ENCODE results near the gene ARHGAP31. TPM values are rescaled to one million over a fixed set of nuclear protein-coding genes. Genes with fewer than 3 reads are reported as not detected.

ARHGAP31 gene
- total RNA-seq, 1 experiment from 2014 or later, result 0.48 TPM

DNA sequence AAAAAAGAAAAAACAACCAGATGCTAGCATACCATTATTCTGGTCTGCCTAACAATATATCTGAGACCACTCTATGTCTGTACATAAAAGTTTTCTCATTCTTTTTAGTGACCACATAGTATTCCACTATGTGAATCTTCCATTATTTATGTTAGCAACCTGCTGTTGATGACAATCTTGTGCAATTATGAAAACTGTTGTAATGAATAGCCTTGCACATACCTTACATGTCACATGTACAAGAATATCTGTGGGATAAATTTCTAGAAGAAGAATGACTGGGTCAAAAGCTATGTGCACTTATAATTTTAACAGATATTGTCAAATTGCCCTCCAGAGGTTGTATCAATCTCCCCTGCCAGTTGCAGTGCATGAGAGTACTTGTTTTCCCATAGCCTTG lies 62.5 kb downstream of the ARHGAP31 start:
- no TSS peak for BruUV-seq (replicated peaks)
- TF ChIP-seq, protein P1, sequence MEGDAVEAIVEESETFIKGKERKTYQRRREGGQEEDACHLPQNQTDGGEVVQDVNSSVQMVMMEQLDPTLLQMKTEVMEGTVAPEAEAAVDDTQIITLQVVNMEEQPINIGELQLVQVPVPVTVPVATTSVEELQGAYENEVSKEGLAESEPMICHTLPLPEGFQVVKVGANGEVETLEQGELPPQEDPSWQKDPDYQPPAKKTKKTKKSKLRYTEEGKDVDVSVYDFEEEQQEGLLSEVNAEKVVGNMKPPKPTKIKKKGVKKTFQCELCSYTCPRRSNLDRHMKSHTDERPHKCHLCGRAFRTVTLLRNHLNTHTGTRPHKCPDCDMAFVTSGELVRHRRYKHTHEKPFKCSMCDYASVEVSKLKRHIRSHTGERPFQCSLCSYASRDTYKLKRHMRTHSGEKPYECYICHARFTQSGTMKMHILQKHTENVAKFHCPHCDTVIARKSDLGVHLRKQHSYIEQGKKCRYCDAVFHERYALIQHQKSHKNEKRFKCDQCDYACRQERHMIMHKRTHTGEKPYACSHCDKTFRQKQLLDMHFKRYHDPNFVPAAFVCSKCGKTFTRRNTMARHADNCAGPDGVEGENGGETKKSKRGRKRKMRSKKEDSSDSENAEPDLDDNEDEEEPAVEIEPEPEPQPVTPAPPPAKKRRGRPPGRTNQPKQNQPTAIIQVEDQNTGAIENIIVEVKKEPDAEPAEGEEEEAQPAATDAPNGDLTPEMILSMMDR (conservative IDR thresholded peaks at IDR 0.05), result no peak
- no peak for TF ChIP-seq EZH2 (IDR thresholded peaks at IDR 0.05; ENCODE audit: low read depth)
- Histone ChIP-seq H3K9me2 (ENCODE audit: insufficient read depth) (no peaks in the 10 kb centered on the region), H3K4me1 (replicated peaks; ENCODE audit: insufficient read depth) (peaks cover 19% of the 10 kb centered on the region), H3K79me2 (ENCODE audit: low read depth) (no peaks in the 10 kb centered on the region), H2AFZ (no peak overlapping the region), H3K4me2 (no peak overlapping the region), H3F3A (ENCODE audit: insufficient read depth, low read depth) (peaks cover 9% of the 10 kb centered on the region; the same call in 1 of the 2 replicates), H4K20me1 (ENCODE audit: insufficient read depth) (no peaks in the 10 kb centered on the region), H3K4me3 (no peak overlapping the region), H3K9me3 (ENCODE audit: insufficient read depth, low read depth) (no peaks in the 10 kb centered on the region), H3K27ac (no peak overlapping the region), H3K36me3 (ENCODE audit: low read depth) (no peaks in the 10 kb centered on the region), H3K27me3 (ENCODE audit: insufficient read depth, low read depth) (no peaks in the 10 kb centered on the region)
- intact Hi-C loops (cut with micrococcal nuclease; ENCODE audit: unreplicated experiment), result no loop called here
- ChIA-PET POLR2A (ENCODE audit: unreplicated experiment) (no interaction called here), CTCF (interaction anchor here (0.6 kb wide), 1 partner anchor 865 kb away, joined by 3 read pairs; no protein-coding TSS in a partner anchor)
- DNase-seq, result no peak

DNA sequence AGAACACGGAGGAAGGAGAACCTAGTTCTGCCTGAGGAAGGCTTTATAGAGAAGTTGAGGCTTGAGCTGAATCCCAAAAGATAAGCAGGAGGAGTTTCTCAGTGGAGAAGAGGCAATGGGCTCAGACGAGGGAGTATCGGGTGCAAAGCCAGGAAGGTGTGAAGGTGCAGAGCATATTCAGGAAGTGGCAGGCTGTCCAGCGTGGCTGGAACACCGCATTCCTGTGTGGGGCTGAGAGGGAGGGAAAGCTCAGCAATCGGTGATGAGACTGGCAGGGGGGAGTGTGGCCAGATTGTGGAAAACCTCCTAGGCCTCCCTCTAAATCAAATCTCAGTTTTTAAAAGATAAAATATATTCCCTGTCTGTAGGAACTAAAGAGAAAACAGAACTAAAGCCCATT lies 63.0 kb downstream of the ARHGAP31 start:
- Histone ChIP-seq H3K4me1 (replicated peaks; ENCODE audit: insufficient read depth) (peaks cover 13% of the 10 kb centered on the region), H3K9me3 (ENCODE audit: insufficient read depth, low read depth) (no peaks in the 10 kb centered on the region), H3F3A (ENCODE audit: insufficient read depth, low read depth) (peaks cover 9% of the 10 kb centered on the region; the same call in 1 of the 2 replicates), H2AFZ (no peak overlapping the region), H3K4me3 (no peak overlapping the region), H3K27me3 (ENCODE audit: insufficient read depth, low read depth) (no peaks in the 10 kb centered on the region), H3K79me2 (ENCODE audit: low read depth) (no peaks in the 10 kb centered on the region), H3K27ac (no peak overlapping the region), H3K9me2 (ENCODE audit: insufficient read depth) (no peaks in the 10 kb centered on the region), H3K36me3 (ENCODE audit: low read depth) (no peaks in the 10 kb centered on the region), H4K20me1 (ENCODE audit: insufficient read depth) (no peaks in the 10 kb centered on the region), H3K4me2 (no peak overlapping the region)
- ChIA-PET CTCF (interaction anchor here (0.6 kb wide), 1 partner anchor 864 kb away, joined by 3 read pairs; no protein-coding TSS in a partner anchor), POLR2A (ENCODE audit: unreplicated experiment) (no interaction called here)
- no TSS peak for BruUV-seq (replicated peaks)
- intact Hi-C loops (cut with micrococcal nuclease; ENCODE audit: unreplicated experiment), result no loop called here
- TF ChIP-seq, protein P1 (conservative IDR thresholded peaks at IDR 0.05), result no peak
- TF ChIP-seq EZH2 (IDR thresholded peaks at IDR 0.05; ENCODE audit: low read depth), result no peak
- no peak for DNase-seq

DNA sequence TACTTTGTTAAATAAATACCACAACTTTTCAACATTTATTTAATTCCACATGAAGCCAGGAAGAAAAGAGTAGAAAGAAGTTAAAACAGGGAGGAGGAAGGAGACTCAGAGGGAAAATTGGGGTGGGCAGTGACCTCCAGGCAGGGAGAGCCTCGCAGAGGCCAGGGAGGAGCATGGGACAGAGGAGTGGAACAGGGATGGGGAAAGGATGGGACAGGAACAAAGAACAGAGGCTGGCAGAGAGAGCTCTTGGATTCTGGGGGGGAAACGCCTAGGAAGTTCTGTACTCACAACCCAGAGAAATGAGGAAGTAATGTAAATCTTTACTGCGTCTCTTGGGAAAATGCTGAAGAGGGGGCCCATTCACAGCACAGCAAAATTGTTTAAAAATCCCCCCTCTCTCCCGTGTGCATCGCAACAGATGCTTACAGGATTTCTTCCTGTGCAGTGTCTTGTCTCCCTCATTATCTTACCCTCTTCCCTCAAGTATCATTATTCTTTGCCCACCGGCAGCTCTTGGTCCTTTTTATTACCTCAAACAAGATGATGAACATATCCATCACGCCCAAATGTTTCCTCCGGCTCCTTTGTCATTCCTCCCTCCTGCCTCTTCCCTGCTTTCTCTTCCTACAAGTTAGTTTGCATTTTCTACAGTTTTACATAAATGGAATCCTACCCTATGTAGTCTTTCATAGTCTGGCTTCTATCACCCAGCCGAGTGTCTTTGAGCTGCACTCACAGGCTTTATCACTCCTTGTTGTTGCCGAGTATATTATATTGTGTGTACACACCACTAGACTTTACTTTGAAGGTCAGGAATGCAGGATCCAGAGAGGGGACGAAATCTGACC lies 65.5 kb downstream of the ARHGAP31 start:
- no peak overlapping the region for H3K27ac ChIP-seq
- ChIA-PET CTCF (no interaction called here), POLR2A (ENCODE audit: unreplicated experiment) (interaction anchor here (0.5 kb wide), 1 partner anchor 730 kb away, joined by 6 read pairs; no protein-coding TSS in a partner anchor)
- H3K9me2 ChIP-seq (ENCODE audit: insufficient read depth), result no peaks in the 10 kb centered on the region
- H2AFZ ChIP-seq, result no peak overlapping the region
- no TSS peak for BruUV-seq (replicated peaks)
- no peaks in the 10 kb centered on the region for H3K36me3 ChIP-seq (ENCODE audit: low read depth)
- H4K20me1 ChIP-seq (ENCODE audit: insufficient read depth), result no peaks in the 10 kb centered on the region
- no peak overlapping the region for H3K4me2 ChIP-seq
- H3K4me3 ChIP-seq, result no peak overlapping the region
- H3K79me2 ChIP-seq (ENCODE audit: low read depth), result no peaks in the 10 kb centered on the region
- no peaks in the 10 kb centered on the region for H3K9me3 ChIP-seq (ENCODE audit: insufficient read depth, low read depth)
- H3F3A ChIP-seq (ENCODE audit: insufficient read depth, low read depth), result no peaks in the 10 kb centered on the region
- intact Hi-C loops (cut with micrococcal nuclease; ENCODE audit: unreplicated experiment), result no loop called here
- no peak for DNase-seq
- H3K4me1 ChIP-seq (replicated peaks; ENCODE audit: insufficient read depth), result no peaks in the 10 kb centered on the region
- H3K27me3 ChIP-seq (ENCODE audit: insufficient read depth, low read depth), result no peaks in the 10 kb centered on the region
- TF ChIP-seq, protein P1 (conservative IDR thresholded peaks at IDR 0.05), result no peak
- TF ChIP-seq EZH2 (IDR thresholded peaks at IDR 0.05; ENCODE audit: low read depth), result no peak
